ENCODE data around the gene C4orf50.

Gene C4orf50

GRCh38 chr4:5899881-5900280, 118.3 kb downstream of the C4orf50 start:
- Histone ChIP-seq H3K4me2 (ENCODE audit: low read depth, low read length) (no peak overlapping the region), H3K9me2 (replicated peaks; ENCODE audit: insufficient read depth, low read length) (no peaks in the 10 kb centered on the region; the same call in 1 of the 2 replicates), H3K9me3 (replicated peaks; ENCODE audit: insufficient read depth, low read length) (no peaks in the 10 kb centered on the region), H3K36me3 (replicated peaks; ENCODE audit: insufficient read depth, low read length) (no peaks in the 10 kb centered on the region), H3K27me3 (replicated peaks; ENCODE audit: insufficient read depth, low read length) (peaks cover 25% of the 10 kb centered on the region; the same call in 1 of the 2 replicates), H3K4me3 (ENCODE audit: low read length) (no peak overlapping the region), H3F3A (ENCODE audit: insufficient read depth, low read length) (no peaks in the 10 kb centered on the region), H2AFZ (ENCODE audit: low read length) (no peak overlapping the region), H3K9ac (ENCODE audit: low read length) (no peak overlapping the region), H3K79me2 (ENCODE audit: low read length) (no peaks in the 10 kb centered on the region), H3K27ac (ENCODE audit: low read length) (peak overlapping the region; percentile 9; the same call in 1 of the 2 replicates), H4K20me1 (ENCODE audit: insufficient read depth, low read length) (no peaks in the 10 kb centered on the region), H3K4me1 (ENCODE audit: low read length) (no peaks in the 10 kb centered on the region)
- TF ChIP-seq CTCF (IDR thresholded peaks at IDR 0.05; ENCODE audit: low read length) (no peak), EZH2 (optimal IDR thresholded peaks at IDR 0.05; ENCODE audit: low read depth, low read length) (no peak), EZH2phosphoT487 (IDR thresholded peaks at IDR 0.05; ENCODE audit: low read length) (no peak)
- no peak for DNase-seq

GRCh38 chr4:5899396-5899795, 118.8 kb downstream of the C4orf50 start:
- no peaks in the 10 kb centered on the region; the same call in 1 of the 2 replicates for H3K9me2 ChIP-seq (replicated peaks; ENCODE audit: insufficient read depth, low read length)
- H3K36me3 ChIP-seq (replicated peaks; ENCODE audit: insufficient read depth, low read length), result no peaks in the 10 kb centered on the region
- no peak overlapping the region for H3K4me3 ChIP-seq (ENCODE audit: low read length)
- no peak overlapping the region for H3K9ac ChIP-seq (ENCODE audit: low read length)
- H3K4me1 ChIP-seq (ENCODE audit: low read length), result no peaks in the 10 kb centered on the region
- no peak for DNase-seq
- H3F3A ChIP-seq (ENCODE audit: insufficient read depth, low read length), result no peaks in the 10 kb centered on the region
- H3K27me3 ChIP-seq (replicated peaks; ENCODE audit: insufficient read depth, low read length), result peaks cover 25% of the 10 kb centered on the region; the same call in 1 of the 2 replicates
- no peak overlapping the region for H2AFZ ChIP-seq (ENCODE audit: low read length)
- H3K79me2 ChIP-seq (ENCODE audit: low read length), result no peaks in the 10 kb centered on the region
- no peaks in the 10 kb centered on the region for H3K9me3 ChIP-seq (replicated peaks; ENCODE audit: insufficient read depth, low read length)
- H3K4me2 ChIP-seq (ENCODE audit: low read depth, low read length), result no peak overlapping the region
- H4K20me1 ChIP-seq (ENCODE audit: insufficient read depth, low read length), result no peaks in the 10 kb centered on the region
- peak overlapping the region; percentile 9; the same call in 1 of the 2 replicates for H3K27ac ChIP-seq (ENCODE audit: low read length)
- no peak for TF ChIP-seq EZH2 (optimal IDR thresholded peaks at IDR 0.05; ENCODE audit: low read depth, low read length)
- TF ChIP-seq CTCF (IDR thresholded peaks at IDR 0.05; ENCODE audit: low read length), result no peak
- TF ChIP-seq EZH2phosphoT487 (IDR thresholded peaks at IDR 0.05; ENCODE audit: low read length), result no peak

GRCh38 chr4:5897674-5898073, 120.6 kb downstream of the C4orf50 start:
- no peaks in the 10 kb centered on the region; the same call in 1 of the 2 replicates for H3K9me2 ChIP-seq (replicated peaks; ENCODE audit: insufficient read depth, low read length)
- no peaks in the 10 kb centered on the region for H4K20me1 ChIP-seq (ENCODE audit: insufficient read depth, low read length)
- no peaks in the 10 kb centered on the region for H3K79me2 ChIP-seq (ENCODE audit: low read length)
- H3K4me1 ChIP-seq (ENCODE audit: low read length), result no peaks in the 10 kb centered on the region
- no peak overlapping the region for H3K9ac ChIP-seq (ENCODE audit: low read length)
- no peak for DNase-seq
- no peak overlapping the region for H3K27ac ChIP-seq (ENCODE audit: low read length)
- TF ChIP-seq EZH2 (optimal IDR thresholded peaks at IDR 0.05; ENCODE audit: low read depth, low read length) (no peak), EZH2phosphoT487 (IDR thresholded peaks at IDR 0.05; ENCODE audit: low read length) (no peak), CTCF (IDR thresholded peaks at IDR 0.05; ENCODE audit: low read length) (no peak)
- H3K4me2 ChIP-seq (ENCODE audit: low read depth, low read length), result no peak overlapping the region
- no peak overlapping the region for H3K4me3 ChIP-seq (ENCODE audit: low read length)
- H3K36me3 ChIP-seq (replicated peaks; ENCODE audit: insufficient read depth, low read length), result no peaks in the 10 kb centered on the region
- no peaks in the 10 kb centered on the region for H3K9me3 ChIP-seq (replicated peaks; ENCODE audit: insufficient read depth, low read length)
- no peaks in the 10 kb centered on the region for H3F3A ChIP-seq (ENCODE audit: insufficient read depth, low read length)
- no peak overlapping the region for H2AFZ ChIP-seq (ENCODE audit: low read length)
- H3K27me3 ChIP-seq (replicated peaks; ENCODE audit: insufficient read depth, low read length), result peaks cover 25% of the 10 kb centered on the region; the same call in 1 of the 2 replicates
